ENCODE results near the gene SH3GL3.

The SH3GL3 gene

GRCh38 chr15:83446904-83447709, at the start of gene SH3GL3:
TSS of gene SH3GL3 (plus strand) at chr15:83447341. CDS start at chr15:83447534, 193 bp downstream.
- DNase-seq: peak; percentile 16 to 61

- DNase-seq: no peak
These were observed 48.5 kb upstream of the SH3GL3 start for GRCh38 chr15:83398626-83399025.

- DNase-seq: no peak
These were observed 43.0 kb upstream of the SH3GL3 start for GRCh38 chr15:83404121-83404520.

GRCh38 chr15:83410532-83410931, 36.6 kb upstream of the SH3GL3 start:
- no peak for DNase-seq

DNA sequence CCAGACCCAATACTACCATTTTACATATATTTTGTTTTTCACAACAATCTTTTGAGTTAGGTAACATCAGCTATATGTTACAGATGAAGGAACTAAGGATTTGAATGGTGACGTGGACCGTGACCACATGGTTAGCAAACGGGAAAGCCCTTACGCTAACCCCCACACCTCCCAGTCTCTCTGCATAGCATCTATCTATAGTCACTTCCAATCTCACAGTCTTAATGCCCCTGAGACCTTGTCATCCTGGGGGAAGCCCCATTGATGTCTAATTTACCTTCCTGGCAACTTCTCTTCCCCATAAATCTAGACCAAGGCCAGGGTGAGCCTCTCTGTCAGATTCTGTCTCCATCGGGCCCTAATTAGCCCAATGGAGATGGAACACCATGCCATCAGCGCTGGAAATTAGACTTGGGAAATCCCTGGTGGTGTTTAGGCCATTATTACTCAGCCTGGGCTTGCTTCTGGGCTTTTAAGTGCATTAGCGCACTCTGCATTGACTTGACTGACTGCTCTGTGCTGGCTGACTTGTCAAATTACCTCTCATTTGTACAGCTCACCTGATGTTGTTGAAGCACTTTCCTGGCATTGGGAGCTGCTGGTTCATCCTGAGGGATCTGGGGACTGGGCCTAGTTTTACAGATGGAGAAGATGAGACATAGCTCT, 34.0 kb upstream of the SH3GL3 start:
- DNase-seq: no peak

DNA sequence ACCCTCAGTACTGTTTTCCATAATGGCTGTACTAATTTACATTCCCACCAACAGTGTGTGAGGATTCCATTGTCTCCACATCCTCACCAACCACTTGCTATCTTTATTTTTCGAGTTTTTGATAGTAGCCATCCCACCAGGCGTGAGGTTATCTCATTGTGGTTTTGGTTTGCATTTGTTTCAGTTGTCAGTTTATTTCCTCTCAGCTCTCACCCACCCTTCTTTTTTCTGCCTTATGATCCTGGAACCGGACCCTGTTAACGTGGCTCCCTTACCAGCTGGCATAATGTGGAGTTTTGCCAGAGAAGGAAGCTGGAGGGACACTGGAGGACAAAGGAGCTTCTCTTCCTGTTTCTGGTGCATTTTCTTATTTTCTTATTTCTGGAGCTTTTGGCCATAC, 25.1 kb upstream of the SH3GL3 start:
- DNase-seq: no peak

GRCh38 chr15:83422541-83422940, 24.6 kb upstream of the SH3GL3 start:
- no peak for DNase-seq

DNA sequence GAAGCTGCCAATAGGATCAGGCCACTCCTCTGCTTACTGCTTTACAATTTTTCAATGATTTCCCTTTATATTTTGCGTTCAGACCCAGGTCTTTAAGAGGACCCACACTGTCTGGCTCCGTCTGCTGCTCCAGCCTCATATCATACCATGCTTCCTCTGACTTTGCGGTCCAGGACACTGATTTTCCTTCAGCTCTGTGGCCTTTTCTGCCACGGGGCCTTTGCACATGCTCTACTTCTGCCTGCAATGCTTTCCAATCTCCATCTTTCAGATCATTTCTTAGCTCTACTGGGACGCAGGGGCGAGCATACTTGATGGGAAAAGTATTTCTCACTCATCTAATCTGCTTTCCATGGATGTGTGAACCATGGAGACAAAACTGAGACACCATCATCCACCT, 23.0 kb upstream of the SH3GL3 start:
- DNase-seq: no peak

DNA sequence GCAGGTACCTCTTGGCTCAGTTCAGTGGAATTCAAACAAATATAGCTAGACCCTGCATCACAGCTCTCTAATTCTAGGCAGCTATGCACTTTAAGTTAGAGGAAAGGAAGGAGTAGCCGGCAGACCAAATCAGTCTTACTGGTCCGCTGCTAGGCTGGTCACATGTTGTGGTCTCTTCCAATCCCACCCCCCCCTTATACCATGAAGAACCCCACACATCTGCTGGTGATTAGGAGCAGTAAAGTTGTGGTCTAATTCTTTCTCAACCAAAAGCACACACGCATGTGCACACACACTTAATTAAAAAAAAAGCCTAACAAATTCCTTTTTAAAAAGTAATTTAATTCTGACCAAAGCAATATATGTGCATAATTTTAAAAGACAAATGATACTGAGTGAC, 16.7 kb upstream of the SH3GL3 start:
- no peak for DNase-seq

DNA sequence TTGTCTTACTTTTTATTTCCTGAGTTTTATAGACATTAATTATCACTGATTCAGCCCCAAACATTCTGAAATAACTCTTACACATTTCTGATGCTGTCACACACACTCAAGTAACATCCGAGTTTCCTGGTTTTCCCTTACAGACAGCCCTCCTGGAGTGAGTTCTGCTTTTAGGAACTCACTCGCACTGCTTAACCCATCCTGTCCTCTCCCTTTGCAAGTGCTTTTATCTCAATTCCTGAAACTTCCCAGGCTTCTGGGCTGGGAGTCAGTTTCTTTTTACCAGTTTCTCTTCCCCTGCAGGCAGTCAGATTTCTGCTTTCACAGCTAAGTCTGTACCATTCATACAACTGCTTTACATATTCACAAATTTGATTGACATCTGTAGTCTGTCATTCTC, 15.6 kb upstream of the SH3GL3 start:
- DNase-seq: no peak

DNA sequence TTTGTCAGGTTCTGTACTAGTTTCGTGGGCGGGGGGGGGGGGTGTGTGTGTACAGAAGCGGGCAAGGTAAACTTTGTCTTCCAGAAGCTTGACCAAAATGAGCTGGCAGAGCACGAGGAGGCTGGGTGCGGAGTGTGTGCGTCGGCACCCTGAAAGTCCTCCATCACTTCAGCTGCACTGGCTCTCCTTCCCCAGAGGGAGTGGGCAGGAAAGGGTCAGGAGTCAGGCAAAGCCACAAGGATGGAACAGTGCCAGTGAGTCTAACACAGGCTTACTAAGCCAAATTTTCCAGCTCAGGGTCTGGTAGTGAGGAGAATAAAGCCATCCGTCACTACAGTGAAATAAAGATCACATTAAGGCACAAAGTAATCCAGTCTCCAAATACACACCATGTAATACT, 11.9 kb upstream of the SH3GL3 start:
- DNase-seq: no peak

- no peak for DNase-seq
These were observed 11.4 kb upstream of the SH3GL3 start for GRCh38 chr15:83435782-83436181.

- DNase-seq: peak in 1 of 2 experiments; percentile 7
These were observed 10.5 kb upstream of the SH3GL3 start for GRCh38 chr15:83436513-83437158.

DNA sequence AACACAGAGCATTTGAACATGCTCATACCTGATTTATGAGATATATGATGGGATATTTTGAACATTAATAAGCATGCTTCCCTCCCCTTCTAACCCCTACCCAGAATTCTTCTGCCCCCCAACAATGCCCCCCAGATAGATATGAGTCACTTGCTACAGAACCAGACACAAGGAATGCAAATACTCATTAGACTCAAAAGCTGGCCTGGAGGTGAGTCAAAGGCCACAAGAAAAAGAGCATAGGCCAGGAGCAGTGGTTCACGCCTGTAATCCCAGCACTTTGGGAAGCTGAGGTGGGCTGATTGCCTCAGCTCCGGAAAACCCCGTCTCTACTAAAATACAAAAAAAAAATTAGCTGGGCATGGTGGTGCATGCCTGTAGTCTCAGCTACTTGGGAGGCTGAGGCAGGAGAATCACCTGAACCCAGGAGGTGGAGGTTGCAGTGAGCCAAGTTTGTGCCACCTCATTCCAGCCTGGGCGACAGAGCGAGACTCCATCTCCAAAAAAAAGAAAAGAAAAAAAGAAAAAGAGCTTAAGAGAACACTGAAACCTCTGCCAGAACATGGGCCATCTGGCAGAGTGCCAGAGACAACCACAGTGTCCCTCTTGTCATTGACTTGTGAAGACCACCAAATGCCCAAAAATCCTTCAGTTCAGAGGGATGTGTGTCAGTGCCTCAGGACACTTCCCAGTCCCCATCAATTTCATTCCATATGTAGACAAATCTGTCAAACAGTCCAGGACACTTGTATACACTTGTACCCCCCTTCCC, 3.9 kb upstream of the SH3GL3 start:
- no peak for DNase-seq

- no peak for DNase-seq
These were observed 2.2 kb upstream of the SH3GL3 start for GRCh38 chr15:83444936-83445335.

DNA sequence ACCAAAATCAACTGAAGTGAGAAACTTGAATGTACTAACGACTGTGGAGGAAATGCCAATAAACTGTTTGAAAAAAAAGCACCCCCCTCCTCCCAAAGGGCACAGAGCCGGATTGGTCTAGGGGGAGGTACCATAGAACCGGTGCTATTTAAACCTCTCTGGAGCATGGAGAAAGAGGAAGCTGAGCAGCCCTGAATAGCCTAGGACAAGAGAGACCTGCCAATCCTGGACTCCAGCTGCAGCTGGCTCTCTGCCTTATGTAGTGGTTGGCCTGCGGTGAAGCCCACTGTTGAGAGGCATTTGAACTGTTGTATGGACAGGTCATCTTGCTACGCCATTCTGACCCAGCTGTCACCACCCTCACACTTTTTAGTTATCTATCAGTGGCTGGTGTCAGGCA, 1.5 kb upstream of the SH3GL3 start:
- no peak for DNase-seq

DNA sequence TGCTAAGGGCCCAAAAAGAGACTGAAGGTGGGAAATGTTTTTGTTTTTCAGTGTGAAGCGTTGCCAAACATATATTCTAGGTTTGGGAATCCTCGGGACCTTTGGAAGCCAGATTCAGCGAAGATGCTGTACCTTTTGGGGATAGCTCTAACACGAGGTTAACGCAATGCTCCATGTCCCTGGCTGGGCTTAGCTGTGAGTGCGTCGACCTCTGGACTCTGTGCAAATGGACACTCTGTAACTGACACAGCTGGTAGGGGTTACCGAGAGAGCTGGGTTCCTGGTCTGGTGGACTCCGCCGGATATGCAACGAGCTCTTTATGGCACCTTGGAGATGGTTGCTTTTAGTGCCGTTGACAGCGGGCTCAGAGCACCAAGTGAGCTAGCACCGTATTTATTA, 724 bp upstream of the SH3GL3 start:
- no peak for DNase-seq

- no peak for DNase-seq
These were observed 2.1 kb downstream of the SH3GL3 start for GRCh38 chr15:83449250-83449671.

DNA sequence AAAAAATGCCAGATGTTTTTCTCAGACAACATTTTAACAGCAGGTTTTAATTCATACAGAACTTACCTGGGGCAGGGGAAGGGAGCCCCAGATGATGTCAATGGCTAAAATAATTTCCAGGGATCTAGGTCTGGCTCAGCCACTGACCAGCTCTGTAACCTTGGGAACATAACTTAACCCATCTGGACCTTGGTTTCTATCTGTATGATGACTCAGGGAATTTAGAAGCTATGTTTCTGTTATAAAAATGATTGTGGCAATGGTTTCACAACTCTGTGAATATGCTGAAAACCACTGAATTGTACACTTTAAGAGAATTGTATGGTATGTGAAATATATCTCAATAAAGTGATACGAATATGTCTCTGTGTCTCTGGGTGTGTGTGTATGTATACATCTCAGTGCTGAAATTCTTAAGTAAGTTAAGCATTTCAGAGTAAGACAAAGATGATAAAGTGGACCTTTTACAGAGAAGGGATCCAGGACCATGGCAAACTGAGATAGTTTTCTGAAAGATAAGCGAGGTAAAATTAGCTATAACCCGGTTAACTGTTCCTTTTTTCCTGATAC, 2.9 kb downstream of the SH3GL3 start:
- no peak for DNase-seq

DNA sequence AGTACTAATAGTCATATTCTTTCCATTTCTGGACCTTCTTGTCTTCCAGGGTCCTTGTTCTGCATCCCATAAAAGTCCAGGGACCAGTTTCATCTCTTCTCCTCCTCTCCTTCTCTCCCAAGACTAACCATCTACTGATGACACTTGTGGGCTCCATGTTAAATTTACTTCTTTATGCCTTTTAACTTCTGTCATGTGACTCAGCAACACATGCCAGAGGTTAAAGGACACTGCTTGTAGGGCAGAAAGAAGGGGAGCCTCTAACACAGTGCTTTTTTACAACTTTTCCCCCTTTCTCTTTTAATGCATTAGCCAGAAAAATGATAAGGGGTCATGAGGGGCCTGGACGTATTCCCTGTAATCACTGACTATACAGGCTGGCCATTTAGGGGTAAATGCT, 10.0 kb downstream of the SH3GL3 start:
- DNase-seq: no peak

DNA sequence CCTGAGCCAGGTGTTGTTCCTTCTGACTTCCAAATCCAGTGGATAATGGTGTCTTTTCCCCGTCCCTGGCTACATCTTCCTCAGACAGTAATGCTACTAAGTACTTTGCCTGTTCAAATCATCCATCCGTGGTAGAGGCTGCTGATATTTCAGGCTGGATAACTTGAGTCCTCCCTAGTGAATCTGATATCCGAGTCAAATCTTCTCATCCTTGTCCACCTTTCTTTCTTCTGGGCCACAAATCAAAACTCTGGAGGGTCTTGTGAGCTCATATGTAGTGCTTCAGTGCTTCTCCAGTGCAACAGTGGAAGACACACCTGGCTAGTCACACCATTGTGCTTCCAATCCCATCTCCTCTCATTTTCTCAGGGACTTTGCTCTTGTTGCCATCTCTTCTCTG, 11.2 kb downstream of the SH3GL3 start:
- DNase-seq: no peak

- DNase-seq: no peak
These were observed 14.9 kb downstream of the SH3GL3 start for GRCh38 chr15:83462026-83462425.

DNA sequence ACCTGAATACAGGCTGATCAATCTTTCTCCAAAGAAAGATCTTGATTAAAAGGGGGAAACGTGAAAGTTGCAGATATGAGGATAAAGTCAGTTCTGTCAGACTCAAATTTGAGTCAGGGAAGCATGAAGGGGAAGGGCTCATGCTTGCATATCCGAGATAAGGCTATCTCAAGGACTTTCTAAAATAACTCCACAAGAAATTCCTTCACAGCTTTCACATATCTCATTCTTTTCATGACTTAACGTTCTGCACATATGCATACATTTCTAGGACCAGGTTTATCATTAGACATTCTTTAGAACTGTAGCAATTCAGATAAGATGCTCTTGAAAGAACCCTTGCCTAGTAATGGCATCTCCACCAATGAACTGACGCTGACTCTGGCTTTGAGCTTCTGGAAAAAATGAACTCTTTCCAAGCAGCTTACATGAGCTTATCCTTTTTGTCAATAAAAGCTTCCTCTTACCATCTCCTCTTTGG, 15.9 kb downstream of the SH3GL3 start:
- no peak for DNase-seq
